GM19193 (cell line): ENCODE data around the gene LGALS9C.
"Not testable (repeated sequence)": the region's sequence is repeated elsewhere in the genome, so short reads cannot be mapped to it uniquely, and the experiment has no call there.

Source experiments
- POLR2A ChIP-seq: IDR thresholded peaks from 4 replicates; pipeline ENCODE4 v1.6.1; 2011; ENCODE audit not compliant: insufficient read depth, insufficient read length; ENCODE audit errors: extremely low read depth

The LGALS9C gene

DNA sequence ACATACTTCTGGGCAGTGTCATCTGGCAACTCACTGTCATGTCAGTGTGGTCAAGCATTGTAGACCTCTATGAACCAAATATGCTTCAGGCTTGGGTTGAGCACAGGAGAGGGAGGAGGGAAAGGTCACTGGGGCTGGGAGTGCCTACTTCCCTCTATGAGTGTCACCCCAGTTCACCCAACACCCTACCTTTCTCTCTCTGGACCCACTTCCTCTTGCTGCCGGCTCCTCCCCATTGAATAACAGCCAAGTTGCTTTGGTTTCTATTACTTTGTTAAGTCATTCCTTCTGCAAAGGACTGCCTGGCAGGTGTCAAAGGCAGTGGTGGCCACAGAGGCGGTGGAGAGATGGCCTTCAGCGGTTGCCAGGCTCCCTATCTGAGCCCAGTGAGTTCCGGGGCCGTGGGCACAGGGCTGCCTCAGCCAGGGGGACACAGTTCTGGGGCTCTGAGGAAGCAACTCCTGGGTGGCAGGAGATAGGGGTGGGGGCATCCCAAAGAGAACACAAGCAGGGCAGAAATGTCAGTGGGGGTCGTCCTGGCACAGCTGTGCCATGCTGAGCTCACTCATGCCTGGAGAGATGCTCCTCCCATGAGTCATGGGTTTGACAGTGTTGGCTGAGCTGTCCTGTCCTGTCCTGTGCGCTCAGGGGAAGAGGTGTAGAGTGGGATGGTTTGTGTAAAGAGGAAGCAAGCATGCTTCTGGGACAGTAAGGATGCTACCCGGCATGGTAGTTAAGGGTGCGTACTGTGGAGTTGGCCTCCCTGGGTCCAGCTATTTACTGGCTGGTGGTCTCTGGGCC lies at the start of gene LGALS9C:
Gene LGALS9C, plus strand, starts transcription at position 282 of the 801 bp plus-strand sequence. Its CDS starts 66 bp downstream, at position 348.
- not testable (repeated sequence) for TF ChIP-seq POLR2A
